Measurements from ENCODE around the gene ZNF263. TPM values are rescaled to one million over a fixed set of nuclear protein-coding genes. Genes with fewer than 3 reads are reported as not detected.

The ZNF263 gene
- total and polyA plus RNA-seq, 9 of the 15 experiments (the other 6 are each of a cell fraction or from before 2014, with no cell fraction given): 4.6 to 48.3 (median 31.8) TPM

- TF ChIP-seq E2F4 (CRISPR knock-in tag; IDR thresholded peaks at IDR 0.05; ENCODE audit: low read depth) (no peak; the same call in 1 of the 2 replicates), EHMT2 (IDR thresholded peaks at IDR 0.05) (peak; percentile 71; the same call in 1 of the 2 replicates), ZNF586 (CRISPR knock-in tag; conservative IDR thresholded peaks at IDR 0.05) (no peak), PYGO2 (tag; IDR thresholded peaks at IDR 0.05) (no peak), ZNF398 (CRISPR knock-in tag; IDR thresholded peaks at IDR 0.05) (no peak), POLR2A (conservative IDR thresholded peaks at IDR 0.05) (peak; percentile 95), ZBTB5 (IDR thresholded peaks at IDR 0.05) (no peak), RBM25 (IDR thresholded peaks at IDR 0.05; ENCODE audit: low read depth, low read length, severe bottlenecking) (no peak), USF2 (CRISPR knock-in tag; IDR thresholded peaks at IDR 0.05) (0 out of 2 replicates have a peak, but pooled peaks have one; percentile 27), ZBTB9 (CRISPR knock-in tag; IDR thresholded peaks at IDR 0.05) (peak; percentile 63; the same call in 1 of the 2 replicates), MEF2D (tag; conservative IDR thresholded peaks at IDR 0.05; ENCODE audit: low read depth) (0 out of 2 replicates have a peak, but pooled peaks have one; percentile 23), BRD4 (IDR thresholded peaks at IDR 0.05) (0 out of 2 replicates have a peak, but pooled peaks have one; percentile 69), SIN3A (IDR thresholded peaks at IDR 0.05; ENCODE audit: borderline replicate concordance in 2 of 2, control insufficient read depth in 1 of 2, low read depth in 2 of 2, low read length in 2 of 2) (peak; percentile 58 to 70; a peak in 2 of 4 replicates), ARNT (IDR thresholded peaks at IDR 0.05) (no peak), USF1 (CRISPR knock-in tag; IDR thresholded peaks at IDR 0.05) (peak; percentile 29; the same call in 1 of the 2 replicates)
Observed at GRCh38 chr16:3305109-3306068, 22.1 kb downstream of the ZNF263 start, which contains the start of the genes TIGD7 and ZNF75A (continued).
